ENCODE data around the gene CEACAM21.

The CEACAM21 gene

DNA sequence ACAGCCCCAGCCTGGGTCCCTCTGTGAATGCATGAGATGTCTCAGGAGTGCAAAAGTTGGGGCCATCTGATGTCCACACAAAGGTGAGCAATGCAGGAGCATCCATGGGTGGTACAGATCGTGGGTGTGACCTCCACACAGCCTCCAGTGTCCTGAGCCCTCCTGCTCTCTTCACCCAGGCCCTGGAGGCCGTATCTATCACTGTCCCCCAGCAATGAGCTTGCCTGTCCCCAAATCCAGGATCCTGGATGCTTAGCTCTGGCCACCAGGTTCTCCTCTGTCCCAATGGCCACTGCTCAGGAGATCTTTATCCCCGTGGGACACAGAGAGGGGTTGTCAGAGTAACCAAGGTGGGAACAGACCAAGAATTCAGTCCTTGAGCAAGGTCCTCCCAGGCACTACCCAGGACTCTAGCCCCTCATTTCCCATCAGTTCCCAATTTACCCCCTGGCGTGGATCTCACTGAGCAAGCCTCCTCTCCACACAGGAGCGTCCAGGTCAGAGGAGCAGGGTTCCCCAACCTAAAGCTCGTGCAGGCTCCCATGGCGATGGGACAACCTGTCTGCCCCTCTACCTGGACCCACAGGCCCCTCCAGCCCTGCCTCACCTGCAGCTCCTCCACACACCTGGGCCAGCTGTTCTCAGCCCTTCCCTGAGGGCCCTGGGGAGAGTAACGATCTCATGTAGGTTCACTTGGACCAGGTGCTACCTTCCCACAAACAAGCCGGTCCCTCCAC, 11.3 kb downstream of the CEACAM21 start:
- no peak for DNase-seq (ENCODE audit: low read depth in 2 of 2)

DNA sequence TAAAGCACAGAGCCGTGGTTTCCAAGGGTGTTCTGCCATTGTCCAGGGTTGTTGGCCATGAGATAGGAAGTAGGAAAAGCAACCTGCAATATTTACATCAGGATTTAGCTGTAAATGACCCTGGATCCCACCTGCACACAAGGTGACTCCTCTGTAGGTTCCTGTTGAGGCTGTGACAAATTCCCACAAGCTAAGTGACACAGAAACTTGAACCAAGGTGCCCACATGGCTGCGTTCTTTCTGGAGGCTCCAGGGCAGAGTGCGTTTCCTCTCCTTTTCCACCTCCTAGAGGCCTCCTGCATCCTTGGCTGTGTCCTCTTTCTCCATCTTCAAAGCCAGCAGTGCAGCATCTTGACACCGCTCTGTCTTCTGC, 11.9 kb downstream of the CEACAM21 start:
- DNase-seq (ENCODE audit: low read depth in 2 of 2), result no peak

DNA sequence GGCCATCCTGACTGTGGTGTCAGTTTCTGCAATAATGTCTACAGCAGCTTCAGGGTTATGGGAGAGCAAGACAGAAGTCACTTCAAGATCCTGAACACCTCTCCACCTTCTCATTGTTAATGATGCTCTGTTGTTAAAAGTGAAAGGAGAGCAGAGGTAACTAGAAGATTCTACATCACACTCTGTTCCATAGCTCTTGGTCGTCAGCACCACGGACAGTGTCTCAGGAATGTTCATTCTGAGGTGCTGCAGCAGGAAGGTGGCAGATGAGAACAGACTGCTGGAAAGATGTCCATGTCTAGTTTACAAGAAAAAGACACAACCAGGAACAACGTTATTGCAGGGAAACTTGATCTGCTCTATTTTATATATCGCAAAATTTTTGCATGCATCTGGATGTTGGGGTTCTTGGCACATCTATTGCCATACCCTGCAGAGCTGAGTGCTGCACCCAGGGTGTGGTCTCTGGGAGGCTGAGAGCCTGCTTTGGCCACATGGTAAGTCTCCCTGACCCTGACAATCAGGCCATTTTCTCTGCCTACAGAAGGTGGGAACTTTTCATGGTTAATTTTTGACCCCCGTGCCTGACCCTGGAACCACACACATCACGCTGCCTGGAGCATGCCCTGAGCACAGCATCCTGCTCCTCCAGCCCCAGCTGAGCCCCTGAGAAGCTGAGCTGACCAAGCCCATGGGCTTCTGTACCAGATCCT, 12.7 kb downstream of the CEACAM21 start:
- DNase-seq (ENCODE audit: low read depth in 2 of 2), result no peak

DNA sequence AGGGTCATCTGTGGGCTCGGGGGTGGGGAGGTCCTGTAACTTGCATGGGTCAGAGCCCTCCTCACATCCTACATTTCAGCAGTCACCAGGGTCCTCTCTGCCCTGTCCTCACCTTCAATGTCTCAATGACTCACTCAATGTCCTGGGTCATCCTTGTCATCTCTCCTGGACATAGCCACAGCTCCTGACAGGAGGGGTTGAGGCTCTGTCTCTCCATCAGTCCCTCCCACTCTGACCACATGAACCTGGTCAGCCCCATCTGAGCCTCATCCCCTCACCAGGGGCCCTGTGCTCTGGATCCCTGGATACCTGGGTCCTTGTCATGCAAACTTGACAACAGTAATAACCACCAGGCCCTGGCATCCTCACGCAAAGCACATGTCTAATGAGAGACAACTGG, 13.4 kb downstream of the CEACAM21 start:
- no peak for DNase-seq (ENCODE audit: low read depth in 2 of 2)

DNA sequence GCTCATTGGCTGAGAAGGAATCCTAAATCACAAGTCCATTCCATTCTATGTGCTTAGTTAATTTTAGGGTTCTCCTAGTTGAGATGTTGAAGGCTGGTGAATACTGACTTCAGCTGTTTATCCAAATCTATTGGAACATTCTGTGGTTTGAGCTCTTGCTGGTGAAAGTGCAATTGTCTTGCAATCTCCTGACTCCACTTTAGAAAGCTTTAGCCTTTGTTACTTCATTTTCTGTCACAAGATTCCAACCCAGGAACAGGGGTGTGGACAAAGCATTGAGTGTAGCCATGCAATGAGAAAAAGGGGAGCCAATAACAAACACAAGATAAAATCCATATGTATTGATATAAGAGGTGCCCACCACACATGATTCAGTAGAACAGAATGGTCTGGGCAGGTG, 15.0 kb downstream of the CEACAM21 start:
- no peak for DNase-seq (ENCODE audit: low read depth in 2 of 2)

DNA sequence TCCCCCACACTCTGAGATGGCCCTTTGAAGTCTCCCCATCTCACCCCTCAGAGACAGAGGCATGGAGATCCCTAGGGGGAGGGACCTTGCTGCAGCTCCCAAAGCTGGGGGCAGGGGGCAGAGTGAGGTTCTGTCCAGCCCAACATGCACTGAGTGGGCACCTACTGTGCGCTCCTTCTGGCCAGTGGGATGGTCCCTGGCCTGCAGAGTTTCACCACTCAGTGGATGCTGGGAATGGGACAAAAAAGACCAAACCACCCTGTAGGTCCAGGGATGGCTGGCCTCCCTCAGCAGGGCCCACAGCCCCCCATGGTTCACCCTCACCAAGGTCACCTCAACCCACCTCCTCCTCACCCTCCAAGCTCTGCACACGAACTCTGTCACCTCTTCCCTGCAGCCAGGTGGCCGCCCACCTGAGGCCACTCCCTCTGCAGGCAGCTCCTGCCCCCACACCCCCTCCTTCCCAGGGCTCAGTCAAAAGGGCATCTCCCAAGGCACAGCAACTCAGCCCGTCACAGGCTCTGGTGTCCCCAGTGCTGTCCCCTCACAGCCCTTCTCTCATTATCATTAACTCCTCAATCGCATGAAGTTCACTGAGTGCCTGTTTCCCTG, 16.1 kb downstream of the CEACAM21 start:
- DNase-seq (ENCODE audit: low read depth in 2 of 2), result no peak

DNA sequence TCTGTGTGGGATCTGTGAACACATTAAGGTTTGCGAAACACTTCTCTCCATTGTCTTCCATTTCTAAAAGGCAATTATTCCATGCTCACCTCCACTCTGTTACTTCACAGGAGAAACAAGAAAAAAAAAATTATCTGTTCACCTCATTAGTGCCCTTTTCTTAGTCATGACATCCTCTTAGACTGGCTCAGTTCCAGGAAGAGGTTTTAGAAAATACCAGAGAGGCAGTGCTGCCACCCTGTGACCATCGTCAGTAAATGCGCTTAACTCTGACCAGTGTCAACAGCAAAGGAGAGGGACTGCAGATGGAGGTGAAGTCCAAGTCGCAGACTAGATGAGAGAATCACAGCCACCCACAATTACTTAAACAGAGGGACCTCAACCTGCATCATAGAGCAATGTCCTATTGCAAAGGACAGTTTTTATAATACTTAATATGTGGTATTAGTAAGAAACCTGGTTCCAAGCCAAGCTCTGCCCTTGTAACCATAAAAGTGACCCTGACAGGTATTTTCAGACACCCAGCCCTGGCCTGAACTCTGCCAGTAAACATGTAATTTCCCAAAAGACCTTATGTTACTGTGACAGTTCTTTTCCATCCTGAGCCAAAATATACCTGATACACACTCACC, 19.4 kb downstream of the CEACAM21 start:
- DNase-seq (ENCODE audit: low read depth in 2 of 2), result peak; percentile 30 to 34

DNA sequence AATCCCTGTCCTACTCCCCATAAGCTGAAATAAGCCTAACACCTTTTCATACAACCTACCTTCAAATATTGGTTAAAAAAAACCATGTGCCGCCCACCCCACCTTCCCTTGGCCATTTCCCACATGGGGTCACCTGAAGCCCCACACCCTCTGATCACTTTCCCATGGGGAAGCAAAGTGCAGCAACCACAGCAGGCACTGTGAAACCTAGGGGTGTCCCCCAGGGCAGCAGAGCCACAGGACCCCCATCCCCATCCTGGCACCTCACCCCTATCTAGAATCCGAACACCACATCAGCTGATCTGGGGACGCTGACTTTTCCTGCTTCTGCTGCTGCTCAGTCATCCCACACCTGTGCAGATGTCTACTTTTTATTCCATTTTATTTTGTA, 19.9 kb downstream of the CEACAM21 start:
- DNase-seq (ENCODE audit: low read depth in 2 of 2), result no peak

DNA sequence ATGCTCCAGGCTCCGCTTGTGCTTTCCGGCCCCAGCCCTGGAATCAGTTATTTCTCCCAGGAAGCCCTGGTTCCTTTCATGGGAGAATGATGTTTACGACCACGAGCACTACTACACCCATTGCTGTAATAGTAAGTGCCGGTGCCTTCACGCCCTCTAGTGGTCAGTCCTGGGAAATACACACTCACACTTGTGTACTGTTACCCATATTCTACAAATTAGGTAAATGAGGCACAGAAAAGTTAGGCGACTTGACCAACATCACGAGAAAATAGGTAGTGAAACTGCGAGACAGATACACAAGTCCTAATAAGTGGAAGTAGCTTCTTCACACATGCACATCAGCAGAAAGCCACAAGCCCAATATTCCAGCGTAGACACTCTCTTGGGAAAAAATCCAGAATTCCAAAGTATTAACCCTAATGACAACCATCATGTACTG, 21.7 kb downstream of the CEACAM21 start:
- DNase-seq (ENCODE audit: low read depth in 2 of 2), result peak; percentile 21 to 24

DNA sequence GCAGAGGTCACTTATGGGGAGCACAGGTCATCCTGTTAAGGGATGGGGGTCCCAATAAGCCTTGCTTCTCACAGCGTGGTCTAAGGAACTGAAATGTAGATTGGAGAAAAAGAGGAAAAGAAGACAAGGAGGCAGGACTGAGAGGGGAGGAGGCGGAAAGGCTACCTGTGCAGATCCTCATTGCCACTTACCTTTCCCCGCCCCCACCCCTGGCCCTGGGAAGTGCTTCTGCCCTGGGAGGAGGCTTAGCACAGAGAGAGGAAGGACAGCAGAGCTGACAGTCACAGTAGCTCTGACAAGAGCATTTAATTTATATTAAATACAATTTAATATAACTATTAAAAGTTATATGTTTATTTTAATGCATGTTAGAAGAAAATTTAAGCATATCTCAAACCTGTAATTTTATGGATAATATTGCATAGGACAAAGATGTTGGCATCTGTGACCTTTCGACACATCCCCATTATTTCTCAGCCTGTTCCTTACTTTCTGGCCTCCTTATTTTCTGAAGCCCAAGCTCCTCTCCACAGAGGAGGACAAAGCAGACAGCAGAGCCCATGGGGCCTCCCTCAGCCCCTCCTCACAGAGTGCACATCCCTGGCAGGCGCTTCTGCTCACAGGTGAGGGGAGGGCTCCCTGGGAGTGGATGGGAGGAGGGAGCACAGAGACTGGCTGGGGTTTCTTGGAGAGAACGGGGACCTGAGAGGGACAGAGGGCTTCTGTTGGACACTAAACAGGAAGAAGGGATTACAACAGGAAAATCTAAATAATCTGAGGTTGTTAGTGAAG, 23.4 kb downstream of the CEACAM21 start:
- DNase-seq (ENCODE audit: low read depth in 2 of 2), result no peak

DNA sequence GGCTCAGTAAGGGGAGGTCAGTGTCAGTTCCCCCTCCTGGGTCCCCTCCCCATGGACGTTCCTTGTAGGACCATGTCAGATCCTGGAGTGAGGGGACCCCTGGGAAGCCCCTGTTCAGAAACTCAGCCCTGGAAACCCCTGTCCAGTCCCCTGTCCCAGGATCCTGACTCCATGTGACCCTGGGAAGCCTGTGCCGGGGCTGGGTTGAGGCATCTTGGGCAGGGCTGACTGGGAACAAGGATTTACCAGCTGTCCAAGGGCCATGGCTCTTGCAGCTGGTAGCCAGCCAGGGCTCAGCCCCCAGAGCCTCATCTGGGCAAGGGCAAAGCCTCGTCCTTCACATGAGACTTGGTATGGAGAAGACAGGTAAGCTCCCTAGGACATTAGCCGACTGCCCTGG, 25.8 kb downstream of the CEACAM21 start:
- DNase-seq (ENCODE audit: low read depth in 2 of 2), result no peak

DNA sequence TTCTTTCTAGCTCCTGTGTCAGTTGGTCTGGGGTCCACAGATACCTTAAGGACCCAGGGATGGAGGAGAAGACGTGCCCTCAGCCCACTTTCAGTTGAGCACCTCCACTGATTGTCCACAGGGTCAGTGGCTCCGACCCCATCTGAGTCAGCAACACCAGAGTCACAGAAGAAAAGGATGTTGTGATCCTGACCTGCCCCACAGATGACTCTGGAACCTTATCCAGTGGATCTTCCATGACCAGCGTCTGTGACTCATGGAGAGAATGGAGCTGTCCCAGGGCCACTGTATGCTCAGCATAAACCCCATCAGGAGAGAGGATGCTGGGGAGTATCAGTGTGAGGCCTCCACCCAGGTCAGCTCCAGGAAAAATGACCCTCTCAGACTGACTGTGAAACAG, 28.9 kb downstream of the CEACAM21 start:
- DNase-seq (ENCODE audit: low read depth in 2 of 2), result no peak

DNA sequence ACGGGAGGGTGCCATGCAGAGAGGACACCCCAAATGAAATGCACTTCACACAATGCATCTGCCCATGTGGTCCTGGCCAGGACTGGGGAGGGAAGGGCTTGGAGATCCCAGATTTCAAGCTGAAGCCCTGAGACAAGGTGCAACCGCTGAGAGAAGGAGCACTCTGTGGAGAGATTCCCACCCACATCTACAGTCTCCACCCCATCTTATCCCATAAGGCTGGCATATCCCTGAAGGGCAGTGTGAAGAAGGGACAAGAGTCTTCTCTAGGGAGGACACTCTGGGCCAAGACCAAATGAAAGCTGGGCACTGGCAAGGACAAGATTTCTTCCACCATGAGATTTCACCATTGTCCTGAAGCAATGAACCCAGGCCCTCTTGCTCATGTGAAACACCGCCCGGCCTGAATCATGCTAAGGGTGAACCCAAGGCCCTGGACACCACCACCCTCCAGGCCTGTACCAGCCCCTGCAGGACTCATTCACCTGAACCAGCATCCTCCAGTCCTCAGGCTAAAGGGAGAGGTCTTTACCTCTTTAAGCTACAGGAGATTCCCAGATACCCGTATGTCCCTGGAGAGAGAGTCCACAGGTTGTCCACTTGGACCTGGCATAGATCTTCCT, 30.4 kb downstream of the CEACAM21 start:
- DNase-seq (ENCODE audit: low read depth in 2 of 2), result no peak

DNA sequence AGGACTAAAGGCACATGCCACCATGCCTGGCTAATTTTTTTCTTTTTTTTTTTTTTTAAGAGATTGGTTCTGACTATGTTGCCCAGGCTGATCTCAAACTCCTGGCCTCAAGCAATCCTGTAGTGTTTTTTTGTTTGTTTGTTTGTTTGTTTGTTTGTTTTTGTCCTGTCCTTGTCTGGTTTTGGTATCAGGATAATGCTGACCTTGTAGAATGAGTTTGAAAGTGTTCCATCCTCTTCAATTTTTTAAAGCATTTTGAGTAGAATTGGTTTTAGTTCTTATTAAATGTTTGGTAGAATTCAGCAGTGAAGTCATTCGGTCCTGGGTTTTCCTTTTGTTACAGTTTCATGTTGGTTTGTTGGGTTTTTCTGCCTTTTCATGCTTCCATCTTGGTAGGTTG, 31.7 kb downstream of the CEACAM21 start:
- DNase-seq (ENCODE audit: low read depth in 2 of 2), result no peak

DNA sequence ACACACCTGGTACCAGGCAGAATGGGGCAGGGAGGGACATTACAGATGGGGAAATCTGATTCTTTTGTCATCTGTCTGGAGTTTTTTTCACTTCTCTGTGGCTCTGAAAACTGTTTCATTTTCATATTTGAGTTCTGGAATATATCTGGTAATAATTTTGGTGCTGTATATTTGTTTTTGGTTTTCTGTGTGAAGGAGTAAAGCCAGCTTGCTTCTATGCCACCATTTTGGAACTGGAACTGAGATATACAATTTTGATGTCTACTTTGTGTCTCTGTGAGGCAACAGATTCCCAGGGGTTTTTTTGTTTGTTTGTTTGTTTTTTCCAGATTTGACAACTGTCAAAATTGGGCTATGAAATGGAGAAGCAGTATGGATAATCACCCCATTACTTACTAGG, 34.8 kb downstream of the CEACAM21 start:
- no peak for DNase-seq (ENCODE audit: low read depth in 2 of 2)

DNA sequence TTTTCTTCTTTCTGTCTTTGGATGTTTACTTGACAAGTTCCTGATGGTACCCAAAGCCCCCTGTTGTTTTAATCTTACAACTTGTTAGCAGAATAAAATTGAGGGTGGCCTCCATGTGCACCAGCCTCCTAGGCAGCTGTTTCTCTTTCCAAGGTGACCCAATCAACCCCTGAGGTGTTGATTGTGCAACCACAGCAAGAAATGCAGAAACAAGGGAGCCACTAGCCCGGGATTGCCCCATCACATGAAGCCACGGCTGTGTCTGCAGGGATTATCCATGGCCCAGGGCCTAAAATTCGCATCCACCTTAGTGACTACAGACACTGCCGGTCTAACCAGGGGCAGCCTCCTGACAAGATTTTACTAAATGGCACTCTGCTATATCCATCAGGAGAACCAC, 36.5 kb downstream of the CEACAM21 start:
- no peak for DNase-seq (ENCODE audit: low read depth in 2 of 2)

DNA sequence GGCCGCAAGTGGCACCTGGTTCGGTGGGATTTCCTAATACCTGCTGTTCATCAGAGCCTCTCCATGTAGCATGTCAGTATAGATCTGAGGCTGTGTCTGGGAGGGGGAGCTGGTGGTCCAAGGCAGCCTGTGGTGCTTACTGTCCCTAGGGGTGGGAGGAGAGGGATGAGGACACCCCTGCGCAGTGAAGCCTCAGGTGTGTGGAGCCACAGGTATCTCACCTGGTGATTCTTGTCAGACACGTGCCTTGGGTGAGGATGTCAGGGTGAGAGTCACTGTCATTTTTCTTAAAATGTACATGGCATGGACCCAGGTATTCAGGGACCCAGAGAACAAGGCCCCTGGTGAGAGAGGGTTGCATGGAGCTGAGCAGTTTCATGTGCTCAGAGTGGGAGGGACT, 39.2 kb downstream of the CEACAM21 start:
- no peak for DNase-seq (ENCODE audit: low read depth in 2 of 2)

DNA sequence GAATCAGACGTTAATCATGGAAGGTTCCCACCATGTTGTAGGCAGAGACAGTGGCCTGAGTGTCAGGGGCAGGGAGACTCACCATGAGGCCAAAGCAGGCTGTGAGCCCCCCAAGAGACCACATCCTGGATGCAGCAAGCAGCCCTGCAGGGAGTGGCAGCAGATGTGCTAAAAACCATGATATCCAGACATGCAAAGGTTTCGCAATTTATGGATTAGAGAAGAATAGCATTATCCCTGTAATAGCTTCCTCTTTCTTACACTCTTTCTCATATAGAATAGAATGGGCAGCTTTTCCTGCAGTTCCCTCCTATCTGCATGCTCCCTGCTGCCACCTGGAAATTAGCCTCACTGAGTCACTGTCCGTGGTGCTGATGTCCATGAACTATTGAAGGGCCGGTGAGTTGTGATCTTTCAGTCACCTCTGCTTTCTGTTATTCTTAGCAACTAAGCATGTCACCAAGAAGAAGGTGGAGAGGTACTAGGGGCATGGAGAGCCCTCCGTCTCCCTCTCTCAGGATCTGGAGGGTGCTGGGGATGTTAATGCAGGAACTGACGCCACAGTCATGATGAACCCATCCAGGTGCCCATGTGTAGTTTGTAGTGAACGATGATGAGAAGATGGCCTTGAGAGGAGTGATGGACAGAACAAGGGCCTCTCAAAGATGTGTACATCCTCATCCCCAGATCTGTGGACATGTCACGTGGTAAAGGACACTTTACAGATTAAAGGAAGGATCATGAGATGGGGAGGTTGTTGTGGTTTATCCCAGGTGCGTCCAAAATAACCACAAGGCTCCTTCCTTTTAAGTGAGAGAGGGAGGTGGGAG, 41.0 kb downstream of the CEACAM21 start:
- DNase-seq (ENCODE audit: low read depth in 2 of 2), result no peak

DNA sequence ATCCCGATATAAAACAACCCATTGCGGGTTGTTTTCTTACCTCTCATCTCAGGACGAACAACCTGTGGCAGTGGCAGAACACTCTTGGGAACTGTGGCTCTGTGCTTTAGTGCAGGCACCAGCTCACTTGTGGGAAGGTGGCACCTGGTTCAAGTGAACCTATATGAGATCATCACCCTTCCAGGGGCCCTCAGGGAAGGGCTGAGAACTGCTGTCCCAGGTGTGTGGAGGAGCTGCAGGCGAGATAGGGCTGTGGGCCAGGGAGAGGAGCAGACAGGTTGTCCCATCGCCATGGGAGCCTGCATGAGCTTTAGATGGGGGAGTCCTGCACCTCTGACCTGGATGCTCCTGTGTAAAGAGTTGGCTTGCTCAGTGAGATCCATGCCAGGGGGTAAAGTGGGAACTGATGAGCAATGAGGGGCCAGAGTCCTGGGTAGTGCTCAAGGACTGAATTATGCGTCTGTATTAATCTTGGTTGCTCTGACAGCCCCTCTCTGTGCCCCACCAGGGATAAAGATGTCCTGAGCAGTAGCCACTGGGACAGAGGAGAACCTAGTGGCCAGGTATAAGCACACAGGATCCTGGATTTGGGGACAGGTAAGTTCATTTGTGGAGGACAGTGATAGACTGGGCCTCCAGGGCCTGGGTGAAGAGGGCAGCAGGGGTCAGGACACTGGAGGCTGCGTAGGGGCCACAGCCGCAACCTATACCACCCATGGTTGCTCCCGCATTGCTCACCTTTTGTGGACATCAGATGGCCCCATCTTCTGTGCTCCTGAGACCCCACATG, 42.2 kb downstream of the CEACAM21 start:
- DNase-seq (ENCODE audit: low read depth in 2 of 2), result no peak
